GDM1 (cell line): ENCODE data around the gene NUDT5.

Source experiments
- DNase-seq: peaks from one replicate; lab custom pipeline; 2025; lab: John Stamatoyannopoulos, UW

Gene NUDT5

GRCh38 chr10:12162927-12163326 is 32.8 kb downstream of the NUDT5 start:
- DNase-seq, result no peak

- no peak for DNase-seq
These were observed 35.0 kb downstream of the NUDT5 start for GRCh38 chr10:12160664-12161063.

- no peak for DNase-seq
These were observed 37.6 kb downstream of the NUDT5 start for GRCh38 chr10:12158111-12158510.

- DNase-seq, result no peak
These were observed 39.1 kb downstream of the NUDT5 start for GRCh38 chr10:12156367-12157123.

- no peak for DNase-seq
These were observed 41.2 kb downstream of the NUDT5 start for GRCh38 chr10:12154516-12154915.

- DNase-seq, result no peak
These were observed 45.5 kb downstream of the NUDT5 start for GRCh38 chr10:12150163-12150562.

GRCh38 chr10:12144538-12144937 is 51.2 kb downstream of the NUDT5 start:
- no peak for DNase-seq

GRCh38 chr10:12140038-12140437 is 55.7 kb downstream of the NUDT5 start:
- DNase-seq, result no peak

- DNase-seq, result no peak
These were observed 60.1 kb downstream of the NUDT5 start for GRCh38 chr10:12135631-12136030.

- peak; percentile 36 for DNase-seq
These were observed 65.3 kb downstream of the NUDT5 start for GRCh38 chr10:12130237-12130872.

- peak; percentile 93 for DNase-seq
These were observed 66.2 kb downstream of the NUDT5 start, which contains the start of gene SEC61A2 for GRCh38 chr10:12129222-12130111. TSS of gene SEC61A2 (plus strand) at chr10:12129677. CDS start at chr10:12129788, 111 bp downstream.

GRCh38 chr10:12121673-12122072 is 74.0 kb downstream of the NUDT5 start:
- DNase-seq, result no peak
